IPS-11a (cell line): ENCODE measurements around the gene PGC.

Source experiments
- H3K4me3 ChIP-seq: one replicate; pipeline ENCODE4 v1.5.1; 2013; ENCODE audit warnings: low read depth, low read length, control low read depth

The PGC gene

GRCh38 chr6:41702089-41702745 lies 45.0 kb downstream of the PGC start:
- H3K4me3 ChIP-seq = no peak overlapping the region

- H3K4me3 ChIP-seq = no peak overlapping the region
Measured at GRCh38 chr6:41700463-41701347, 46.5 kb downstream of the PGC start.

GRCh38 chr6:41699063-41699462 lies 48.1 kb downstream of the PGC start:
- H3K4me3 ChIP-seq = no peak overlapping the region

- H3K4me3 ChIP-seq = no peak overlapping the region
Measured at GRCh38 chr6:41697861-41698781, 49.1 kb downstream of the PGC start.

- no peak overlapping the region for H3K4me3 ChIP-seq
Measured at GRCh38 chr6:41696788-41697187, 50.4 kb downstream of the PGC start.

GRCh38 chr6:41695825-41696224 lies 51.4 kb downstream of the PGC start:
- no peak overlapping the region for H3K4me3 ChIP-seq

- H3K4me3 ChIP-seq = no peak overlapping the region
Measured at GRCh38 chr6:41694815-41695526, 52.2 kb downstream of the PGC start.

- no peak overlapping the region for H3K4me3 ChIP-seq
Measured at GRCh38 chr6:41693281-41694240, 53.6 kb downstream of the PGC start.

GRCh38 chr6:41692730-41693129 lies 54.5 kb downstream of the PGC start:
- no peak overlapping the region for H3K4me3 ChIP-seq

- no peak overlapping the region for H3K4me3 ChIP-seq
Measured at GRCh38 chr6:41692080-41692675, 55.0 kb downstream of the PGC start.

- no peak overlapping the region for H3K4me3 ChIP-seq
Measured at GRCh38 chr6:41691426-41692079, 55.6 kb downstream of the PGC start.

GRCh38 chr6:41690541-41691330 lies 56.5 kb downstream of the PGC start:
- H3K4me3 ChIP-seq = no peak overlapping the region

- no peak overlapping the region for H3K4me3 ChIP-seq
Measured at GRCh38 chr6:41689171-41690008, 57.8 kb downstream of the PGC start.

- no peak overlapping the region for H3K4me3 ChIP-seq
Measured at GRCh38 chr6:41688256-41688965, 58.8 kb downstream of the PGC start.

GRCh38 chr6:41687501-41688175 lies 59.6 kb downstream of the PGC start:
- no peak overlapping the region for H3K4me3 ChIP-seq
